ENCODE data around the gene COPE.

Gene COPE

DNA sequence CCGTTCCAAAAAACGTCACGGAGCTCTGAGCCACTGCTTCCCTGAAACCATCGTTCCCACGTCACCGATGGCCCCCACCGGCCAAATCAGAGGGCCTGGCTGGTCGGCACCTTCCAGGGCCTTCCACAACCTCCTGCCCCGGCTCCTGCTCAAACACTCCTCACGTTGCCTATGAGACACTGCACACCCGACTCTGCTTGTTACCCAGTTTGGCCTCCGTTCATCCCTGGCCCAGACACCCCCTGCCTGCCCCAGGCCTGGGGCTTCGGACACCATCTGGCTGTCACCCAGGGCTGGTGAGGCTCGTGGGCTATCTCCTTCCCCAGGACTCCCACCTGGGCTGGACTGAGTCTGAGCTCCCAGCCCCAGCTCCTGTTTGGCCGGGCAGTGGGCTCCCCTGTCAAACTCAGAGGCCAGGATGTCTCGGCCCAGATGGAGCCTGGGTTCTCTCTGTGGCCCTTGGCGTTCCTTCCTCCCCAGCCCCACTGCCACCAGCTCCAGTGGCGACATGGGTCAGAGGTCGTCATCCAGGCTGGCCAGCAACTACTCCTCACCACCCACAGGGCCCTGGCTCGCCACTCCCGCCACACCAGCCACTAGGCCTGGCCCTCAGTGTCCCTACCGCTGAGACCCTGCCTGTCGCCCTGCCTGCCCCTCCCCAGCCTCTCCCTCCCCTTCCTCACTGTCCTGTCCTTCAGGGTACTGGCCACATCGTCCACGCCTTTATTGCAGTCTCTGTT, 41.0 kb downstream of the COPE start:
- DNase-seq (ENCODE audit: low spot score): no peak

DNA sequence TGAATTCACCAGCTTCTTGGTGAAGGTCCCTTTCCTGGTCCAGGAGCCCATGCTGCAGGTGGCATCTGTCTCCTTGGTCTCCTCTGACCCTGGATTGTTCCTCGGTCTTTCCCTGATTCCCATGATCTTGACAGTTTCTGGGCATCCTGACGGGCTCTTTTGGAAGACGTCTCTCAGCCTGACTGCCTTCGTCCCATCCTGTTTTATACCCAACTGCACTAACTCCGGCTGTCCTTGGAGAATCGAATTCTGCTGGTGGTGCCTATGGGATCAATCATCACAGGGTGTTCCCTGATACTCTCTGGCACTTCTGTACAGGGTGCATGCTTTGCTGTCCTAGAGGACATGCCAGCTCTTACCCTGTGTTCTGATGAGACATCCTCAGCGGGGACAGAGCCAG, 42.3 kb downstream of the COPE start:
- H3K4me3 ChIP-seq: no peak overlapping the region
- no peak for TF ChIP-seq CTCF (IDR thresholded peaks at IDR 0.05)
- H3K27ac ChIP-seq: no peak overlapping the region
- DNase-seq (ENCODE audit: low spot score): no peak

More for the DNA sequence above, 41.0 kb downstream of the COPE start:
- TF ChIP-seq CTCF (IDR thresholded peaks at IDR 0.05): no peak
- no peak overlapping the region for H3K27ac ChIP-seq
- H3K4me3 ChIP-seq: no peak overlapping the region

DNA sequence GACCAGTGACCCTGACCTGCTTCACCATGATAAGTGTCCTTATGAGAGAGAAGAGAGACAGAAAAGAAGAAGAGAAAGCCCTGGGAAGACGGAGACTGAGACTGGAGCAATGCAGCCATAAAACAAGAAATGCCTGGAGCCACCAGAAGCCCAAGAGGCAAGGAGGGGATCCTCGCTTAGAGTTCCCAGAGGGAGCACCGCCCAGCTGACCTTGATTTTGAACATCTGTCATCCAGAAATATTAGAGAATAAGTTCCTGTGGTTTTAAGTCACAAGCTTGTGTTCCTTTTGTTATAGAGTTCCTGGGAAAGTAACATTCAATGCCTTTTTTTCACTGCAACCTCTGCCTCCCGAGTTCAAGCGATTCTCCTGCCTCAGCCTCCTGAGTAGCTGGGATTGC, 43.5 kb downstream of the COPE start:
- DNase-seq (ENCODE audit: low spot score): no peak
- Histone ChIP-seq H3K4me3 (no peak overlapping the region), H3K27ac (no peak overlapping the region)
- no peak for TF ChIP-seq CTCF (IDR thresholded peaks at IDR 0.05)

- Histone ChIP-seq H3K4me3 (no peak overlapping the region), H3K27ac (no peak overlapping the region)
- no peak for TF ChIP-seq CTCF (IDR thresholded peaks at IDR 0.05)
- DNase-seq (ENCODE audit: low spot score): no peak
Observed at GRCh38 chr19:18871543-18871942, 47.6 kb downstream of the COPE start.

GRCh38 chr19:18870531-18871172, 48.5 kb downstream of the COPE start:
- TF ChIP-seq CTCF (IDR thresholded peaks at IDR 0.05): no peak
- DNase-seq (ENCODE audit: low spot score): no peak
- no peak overlapping the region for H3K4me3 ChIP-seq
- no peak overlapping the region for H3K27ac ChIP-seq

DNA sequence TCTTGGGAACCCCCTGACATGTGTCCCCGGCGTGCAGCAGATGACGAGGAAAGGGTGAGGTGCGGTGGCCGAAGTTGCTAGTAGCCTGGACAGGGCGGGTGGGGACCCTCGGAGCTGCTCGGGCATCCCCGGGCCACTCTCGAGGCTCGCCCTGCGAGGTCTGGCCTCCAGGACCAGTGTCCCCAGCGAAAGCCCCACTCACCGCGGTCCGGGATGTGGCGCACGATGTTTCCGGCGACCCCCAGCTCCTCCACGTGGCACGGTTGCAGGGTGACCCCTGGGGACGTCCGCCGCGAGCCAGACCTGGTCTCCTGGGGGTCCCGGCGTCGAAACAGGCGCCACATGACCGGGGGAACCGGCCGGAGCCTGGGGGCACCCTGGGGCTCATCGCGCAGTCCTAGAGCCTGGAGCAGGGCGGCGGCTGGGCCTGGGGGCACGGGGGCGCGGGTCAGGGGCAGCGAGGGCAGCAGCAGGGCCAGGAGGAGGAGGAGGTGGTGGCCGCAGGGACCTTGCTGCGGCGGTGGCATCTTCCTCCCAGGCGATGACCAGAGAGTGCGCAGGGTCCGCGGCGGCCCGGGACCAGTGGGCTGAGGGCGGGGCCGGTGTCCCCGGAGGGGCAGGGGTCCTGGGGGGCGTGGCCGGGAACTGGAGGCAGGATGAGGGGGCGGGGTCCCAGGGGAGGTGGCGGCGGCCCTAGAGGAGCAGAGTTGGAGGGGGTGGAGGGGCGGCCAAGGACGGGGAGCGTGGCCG, 49.2 kb downstream of the COPE start:
- TF ChIP-seq CTCF (IDR thresholded peaks at IDR 0.05): no peak
- no peak for DNase-seq (ENCODE audit: low spot score)
- H3K27ac ChIP-seq: no peak overlapping the region
- peak overlapping the region; percentile 40 for H3K4me3 ChIP-seq

Measured in coronary artery (tissue), 2 donors.